ENCODE data around the gene PSMC3. TPM values are rescaled to one million over a fixed set of nuclear protein-coding genes. Genes with fewer than 3 reads are reported as not detected.
A peak's percentile ranks its signal among the peaks of the same experiment; 100 is the strongest.

PSMC3 gene
- total and polyA plus RNA-seq, 9 of the 15 experiments (the other 6 are each of a cell fraction or from before 2014, with no cell fraction given) = 44.3 to 324 (median 240) TPM

DNA sequence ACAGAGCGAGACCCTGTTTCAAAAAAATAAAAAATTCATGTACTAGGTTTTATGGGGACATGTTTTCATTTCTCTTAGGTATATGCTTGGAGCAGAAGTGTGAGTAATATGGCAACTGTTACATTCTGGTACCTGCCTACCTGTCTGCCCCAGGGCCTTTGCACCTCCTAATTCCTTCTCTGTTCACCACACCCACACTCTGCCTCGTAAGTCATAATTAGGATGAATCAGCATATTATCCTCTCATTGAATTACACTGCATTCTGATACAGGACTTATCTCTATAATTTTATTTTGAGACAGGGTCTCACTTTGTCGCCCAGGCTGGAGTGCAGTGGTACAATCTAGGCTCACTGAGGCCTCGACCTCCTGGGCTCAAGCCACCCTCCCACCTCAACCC, 25.8 kb upstream of the PSMC3 start:
- no TSS peak for BruUV-seq (replicated peaks)
- ChIA-PET POLR2A (interaction anchor here (0.6 kb wide), 1 partner anchor 12 kb away, joined by 3 read pairs; no protein-coding TSS in a partner anchor), CTCF (ENCODE audit: low intra/inter-chr PET ratio) (interaction anchor here (1.4 kb wide), 1 partner anchor 77 kb away, joined by 6 read pairs; no protein-coding TSS in a partner anchor)
- 71% methylated on average over 4 of the region's 4 CpGs for WGBS (ENCODE audit: insufficient coverage, low coverage, missing lambda C conversion rate)
- intact Hi-C loops (cut with micrococcal nuclease) (loop anchor here (10.0 kb wide), 2 partner anchors 403 to 567 kb away; no protein-coding TSS in a partner anchor), in situ Hi-C loops (cut with MboI) (no loop called here)
- ATAC-seq (no peak), DNase-seq (ENCODE audit: extremely low read depth in 1 of 4, low spot score in 3 of 4) (no peak), FAIRE-seq (no peak)
- H3K27me3 ChIP-seq (ENCODE audit: control insufficient read depth in 2 of 2, insufficient read depth in 2 of 2, low read length in 2 of 2) = no peaks in the 10 kb centered on the region; a peak in 1 of 5 replicates
- no peaks in the 10 kb centered on the region for H3K9me3 ChIP-seq (replicated peaks; ENCODE audit: control insufficient read depth, insufficient read depth, low read depth, low read length)
- no peak overlapping the region for H3K9ac ChIP-seq (ENCODE audit: insufficient read depth in 1 of 2, low read depth in 2 of 2, low read length in 2 of 2)
- no peak overlapping the region for H3K27ac ChIP-seq (ENCODE audit: extremely low read depth, low read depth, low read length)
- peaks cover 0 to 19% of the 10 kb centered on the region in 2 experiments; a peak in 1 of 5 replicates for H3K4me1 ChIP-seq (replicated peaks in 1 of 2; ENCODE audit: control insufficient read depth in 2 of 2, insufficient read depth in 2 of 2, low read length in 2 of 2)
- H4K20me1 ChIP-seq (replicated peaks; ENCODE audit: control insufficient read depth, insufficient read depth, low read length) = no peaks in the 10 kb centered on the region
- H3K79me2 ChIP-seq (ENCODE audit: control insufficient read depth, insufficient read depth, low read length) = no peaks in the 10 kb centered on the region
- no peaks in the 10 kb centered on the region; the same call in 2 of the 3 replicates for H3K36me3 ChIP-seq (ENCODE audit: control insufficient read depth, insufficient read depth, low read length)
- TF ChIP-seq KDM1A (IDR thresholded peaks at IDR 0.05) = 0 out of 4 replicates have a peak, but pooled peaks of 1 of the 2 experiments have one; percentile 9
- TF ChIP-seq SREBF1 (IDR thresholded peaks at IDR 0.05; ENCODE audit: borderline replicate concordance, low read depth, low read length) = no peak
- TF ChIP-seq CBFA2T2 (conservative IDR thresholded peaks at IDR 0.05) = no peak
- peak; percentile 64; the same call in 1 of the 2 replicates for TF ChIP-seq MAFG (tag; conservative IDR thresholded peaks at IDR 0.05)
- peak; percentile 94 for TF ChIP-seq RBM25 (IDR thresholded peaks at IDR 0.05; ENCODE audit: low read depth, low read length, severe bottlenecking)
- peak; percentile 69 for TF ChIP-seq C11orf30 (IDR thresholded peaks at IDR 0.05; ENCODE audit: low read depth)
- peak; percentile 62; the same call in 1 of the 2 replicates for TF ChIP-seq BCOR (IDR thresholded peaks at IDR 0.05)
- peak; percentile 36; the same call in 1 of the 2 replicates for TF ChIP-seq MAFK (IDR thresholded peaks at IDR 0.05; ENCODE audit: low read length)
- TF ChIP-seq ZNF316 (IDR thresholded peaks at IDR 0.05) = peak; percentile 87
- TF ChIP-seq MAFF (IDR thresholded peaks at IDR 0.05; ENCODE audit: low read length) = peak; percentile 67
- TF ChIP-seq, protein P1, sequence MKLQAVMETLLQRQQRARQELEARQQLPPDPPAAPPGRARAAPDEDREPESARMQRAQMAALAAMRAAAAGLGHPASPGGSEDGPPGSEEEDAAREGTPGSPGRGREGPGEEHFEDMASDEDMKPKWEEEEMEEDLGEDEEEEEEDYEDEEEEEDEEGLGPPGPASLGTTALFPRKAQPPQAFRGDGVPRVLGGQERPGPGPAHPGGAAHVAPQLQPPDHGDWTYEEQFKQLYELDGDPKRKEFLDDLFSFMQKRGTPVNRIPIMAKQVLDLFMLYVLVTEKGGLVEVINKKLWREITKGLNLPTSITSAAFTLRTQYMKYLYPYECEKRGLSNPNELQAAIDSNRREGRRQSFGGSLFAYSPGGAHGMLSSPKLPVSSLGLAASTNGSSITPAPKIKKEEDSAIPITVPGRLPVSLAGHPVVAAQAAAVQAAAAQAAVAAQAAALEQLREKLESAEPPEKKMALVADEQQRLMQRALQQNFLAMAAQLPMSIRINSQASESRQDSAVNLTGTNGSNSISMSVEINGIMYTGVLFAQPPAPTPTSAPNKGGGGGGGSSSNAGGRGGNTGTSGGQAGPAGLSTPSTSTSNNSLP (IDR thresholded peaks at IDR 0.05; ENCODE audit: borderline replicate concordance, low read depth, low read length) = no peak
- H3K4me2 ChIP-seq (ENCODE audit: insufficient read depth, low read length) = no peak overlapping the region
- no peaks in the 10 kb centered on the region for H3K9me1 ChIP-seq (ENCODE audit: control insufficient read depth, insufficient read depth, low read length)
- no peak overlapping the region for H2AFZ ChIP-seq (ENCODE audit: low read depth, low read length)
- no peak overlapping the region for H3K4me3 ChIP-seq
